HEK293 (cell line): Measurements from ENCODE around the gene HIPK2.

Source experiments
- CTCF ChIA-PET: fragments of 350-600 bp; formaldehyde crosslinking; extraction: SDS; loops from one replicate; lab custom pipeline; 2021; ENCODE audit warnings: antibody characterized with exemption; lab: Yijun Ruan, JAX
- POLR2A ChIA-PET: fragments of 300-600 bp; formaldehyde crosslinking; extraction: SDS; loops from one replicate; lab custom pipeline; 2020; ENCODE audit warnings: antibody characterized with exemption, inconsistent platforms; lab: Yijun Ruan, JAX
- H3K27ac ChIP-seq: fragments of 200-500 bp; sonication (Bioruptor generic); 2 replicates; pipeline ENCODE4 v1.5.1; 2014; ENCODE audit warnings: low read depth, low read length, control low read depth, inconsistent platforms; ENCODE audit errors: extremely low read depth
- H3K36me3 ChIP-seq, 2 experiments: fragments of 200-500 bp in 1 of 2; sonication (Bioruptor generic) in 1 of 2; 1 replicate in 1 of 2; 2 replicates in 1 of 2; pipeline ENCODE4 v1.5.1; 2014 to 2017; ENCODE audit warnings: inconsistent platforms in 2 of 2, low read length in 2 of 2; ENCODE audit not compliant: control insufficient read depth in 2 of 2, insufficient read depth in 1 of 2
- H3K4me1 ChIP-seq: fragments of 200-500 bp; sonication (Bioruptor generic); 2 replicates; pipeline ENCODE4 v1.5.1; 2014; ENCODE audit warnings: mild to moderate bottlenecking, low read length, inconsistent platforms; ENCODE audit not compliant: control insufficient read depth, insufficient read depth
- H3K4me3 ChIP-seq: 2 replicates; pipeline ENCODE4 v1.5.1; 2011; ENCODE audit warnings: low read depth, mild to moderate bottlenecking, control low read depth, low read length, moderate library complexity
- H3K9me3 ChIP-seq: fragments of 200-500 bp; sonication (Bioruptor generic); 2 replicates; pipeline ENCODE4 v1.5.1; 2014; ENCODE audit warnings: low read depth, low read length, inconsistent platforms; ENCODE audit not compliant: control insufficient read depth, insufficient read depth
- KLF1 ChIP-seq: fragments of 450-650 bp; formaldehyde crosslinking; IDR thresholded peaks from 2 replicates; pipeline ENCODE4 v1.5.1; 2016; ENCODE audit warnings: missing biosample characterization, missing genetic modification characterization
- PRDM2 ChIP-seq: fragments of 450-650 bp; formaldehyde crosslinking; IDR thresholded peaks from 2 replicates; pipeline ENCODE4 v1.5.1; 2016; ENCODE audit warnings: missing biosample characterization, missing genetic modification characterization, borderline replicate concordance
- YY2 ChIP-seq: fragments of 450-650 bp; formaldehyde crosslinking; IDR thresholded peaks from 2 replicates; pipeline ENCODE4 v1.5.1; 2016; ENCODE audit warnings: missing biosample characterization, missing genetic modification characterization
- ZBTB17 ChIP-seq: fragments of 450-650 bp; formaldehyde crosslinking; IDR thresholded peaks from 2 replicates; pipeline ENCODE4 v1.5.1; 2016; ENCODE audit warnings: missing biosample characterization, missing genetic modification characterization
- ZBTB8A ChIP-seq: fragments of 450-650 bp; formaldehyde crosslinking; IDR thresholded peaks from 2 replicates; pipeline ENCODE4 v1.5.1; 2016; ENCODE audit warnings: missing biosample characterization, missing genetic modification characterization
- ZFP37 ChIP-seq: fragments of 450-650 bp; formaldehyde crosslinking; IDR thresholded peaks from 2 replicates; pipeline ENCODE4 v1.5.1; 2016; ENCODE audit warnings: missing biosample characterization, missing genetic modification characterization
- ZNF10 ChIP-seq: fragments of 450-650 bp; formaldehyde crosslinking; IDR thresholded peaks from 2 replicates; pipeline ENCODE4 v1.5.1; 2017; ENCODE audit warnings: missing biosample characterization, missing genetic modification characterization
- ZNF114 ChIP-seq: fragments of 450-650 bp; formaldehyde crosslinking; IDR thresholded peaks from 2 replicates; pipeline ENCODE4 v1.5.0; 2017; ENCODE audit warnings: missing biosample characterization, missing genetic modification characterization
- ZNF148 ChIP-seq: fragments of 450-650 bp; formaldehyde crosslinking; IDR thresholded peaks from 2 replicates; pipeline ENCODE4 v1.5.0; 2017; ENCODE audit warnings: missing biosample characterization, missing genetic modification characterization, borderline replicate concordance
- ZNF202 ChIP-seq: fragments of 450-650 bp; formaldehyde crosslinking; IDR thresholded peaks from 2 replicates; pipeline ENCODE4 v1.5.1; 2016; ENCODE audit warnings: missing biosample characterization, missing genetic modification characterization, borderline replicate concordance
- ZNF350 ChIP-seq: fragments of 450-650 bp; formaldehyde crosslinking; IDR thresholded peaks from 2 replicates; pipeline ENCODE4 v1.5.0; 2017; ENCODE audit warnings: missing biosample characterization, mild to moderate bottlenecking, missing genetic modification characterization
- ZNF560 ChIP-seq: fragments of 450-650 bp; formaldehyde crosslinking; IDR thresholded peaks from 2 replicates; pipeline ENCODE4 v1.5.1; 2017; ENCODE audit warnings: missing biosample characterization, missing genetic modification characterization, borderline replicate concordance
- ZNF580 ChIP-seq: fragments of 450-650 bp; formaldehyde crosslinking; IDR thresholded peaks from 2 replicates; pipeline ENCODE4 v1.5.1; 2016; ENCODE audit warnings: missing biosample characterization, missing genetic modification characterization
- ZNF600 ChIP-seq: fragments of 450-650 bp; formaldehyde crosslinking; IDR thresholded peaks from 2 replicates; pipeline ENCODE4 v1.5.1; 2016; ENCODE audit warnings: missing biosample characterization, missing genetic modification characterization
- ZNF670 ChIP-seq: fragments of 450-650 bp; formaldehyde crosslinking; IDR thresholded peaks from 2 replicates; pipeline ENCODE4 v1.5.1; 2016; ENCODE audit warnings: missing biosample characterization, missing genetic modification characterization, low read depth
- ZNF785 ChIP-seq: fragments of 450-650 bp; formaldehyde crosslinking; IDR thresholded peaks from 2 replicates; pipeline ENCODE4 v1.5.1; 2016; ENCODE audit warnings: missing biosample characterization, missing genetic modification characterization
- ZNF843 ChIP-seq: fragments of 450-650 bp; formaldehyde crosslinking; IDR thresholded peaks from 2 replicates; pipeline ENCODE4 v1.5.1; 2016; ENCODE audit warnings: missing biosample characterization, missing genetic modification characterization
- ZSCAN16 ChIP-seq: fragments of 450-650 bp; formaldehyde crosslinking; IDR thresholded peaks from 2 replicates; pipeline ENCODE4 v1.5.1; 2016; ENCODE audit warnings: missing biosample characterization, missing genetic modification characterization

The HIPK2 gene

GRCh38 chr7:139594090-139594489, 183.7 kb downstream of the HIPK2 start (continued):
- TF ChIP-seq ZNF350 (tag by site-specific recombination) = no peak
- TF ChIP-seq ZNF202 (tag by site-specific recombination) = no peak
- no peak for TF ChIP-seq ZNF785
- TF ChIP-seq ZNF670 = no peak
- no peak for TF ChIP-seq ZNF114 (tag by site-specific recombination)
- TF ChIP-seq ZBTB17 = no peak
- TF ChIP-seq ZFP37 (tag by site-specific recombination) = no peak
- TF ChIP-seq KLF1 (tag by site-specific recombination) = no peak
- TF ChIP-seq PRDM2 (tag by site-specific recombination) = no peak
- TF ChIP-seq ZNF10 (tag by site-specific recombination) = no peak
- no peak for TF ChIP-seq ZNF600 (tag by site-specific recombination)
- TF ChIP-seq ZNF148 (tag by site-specific recombination) = no peak
- TF ChIP-seq ZNF560 (tag by site-specific recombination) = no peak
- TF ChIP-seq ZSCAN16 = no peak
- TF ChIP-seq ZNF843 (tag by site-specific recombination) = 0 out of 2 replicates have a peak, but pooled peaks have one; percentile 33
- TF ChIP-seq ZBTB8A = no peak

GRCh38 chr7:139592801-139593461, 184.9 kb downstream of the HIPK2 start:
- TF ChIP-seq ZNF580 (tag by site-specific recombination) (0 out of 2 replicates have a peak, but pooled peaks have one; percentile 20), YY2 (tag by site-specific recombination) (no peak)
- Histone ChIP-seq H3K4me3 (no peak overlapping the region), H3K27ac (no peak overlapping the region), H3K36me3 (peaks cover 0 to 71% of the 10 kb centered on the region in 2 experiments; a peak in 2 of 3 replicates), H3K4me1 (peaks cover 6% of the 10 kb centered on the region), H3K9me3 (no peaks in the 10 kb centered on the region)
- CTCF ChIA-PET = interaction anchor here (0.6 to 1.7 kb wide), 6 partner anchors 9 to 53 kb away, joined by 3 to 9 read pairs (median 3); no protein-coding TSS in a partner anchor
- POLR2A ChIA-PET = no interaction called here
